PC-3 (cell line): ENCODE measurements around the gene MVB12B. TPM values are rescaled to one million over a fixed set of nuclear protein-coding genes. Genes with fewer than 3 reads are reported as not detected.
A peak's percentile ranks its signal among the peaks of the same experiment; 100 is the strongest.

Experiments used
- ATAC-seq: fragments of 200-7000 bp; cut with Tn5 transposase; 2 replicates; pipeline ENCODE4 v1.9.1; 2020; ENCODE audit warnings: mild to moderate bottlenecking, moderate library complexity
- BruUV-seq: library from RNA; stranded (reverse); fragments of 400-500 nt; replicated peaks from 2 replicates; lab custom pipeline; 2021; lab: Mats Ljungman, UMichigan
- CTCF ChIA-PET: fragments of 300-600 bp; sonication (Branson Sonifier 250); formaldehyde crosslinking; loops from one replicate; lab custom pipeline; 2022; ENCODE audit warnings: antibody characterized with exemption; lab: Charles Lee
- POLR2A ChIA-PET: fragments of 300-600 bp; sonication (Branson Sonifier 250); formaldehyde crosslinking; loops from one replicate; lab custom pipeline; 2022; ENCODE audit warnings: antibody characterized with exemption; ENCODE audit not compliant: unreplicated experiment; lab: Charles Lee
- DNase-seq: peaks from one replicate; pipeline ENCODE4 v3.0.0-alpha.2; 2015
- H2AFZ ChIP-seq: fragments of 300-600 bp; sonication (generic); 2 replicates; pipeline ENCODE4 v1.6.0; 2016; ENCODE audit warnings: antibody characterized with exemption, low read length
- H3F3A ChIP-seq: fragments of 300-600 bp; sonication (generic); one replicate; pipeline ENCODE4 v1.6.0; 2017; ENCODE audit warnings: antibody characterized with exemption, low read length, control low read depth, mild to moderate bottlenecking; ENCODE audit not compliant: unreplicated experiment
- H3K27ac ChIP-seq: fragments of 300-600 bp; sonication (generic); 2 replicates; pipeline ENCODE4 v1.5.1; 2016; ENCODE audit warnings: mild to moderate bottlenecking, low read length
- H3K27me3 ChIP-seq: fragments of 300-600 bp; sonication (generic); 2 replicates; pipeline ENCODE4 v1.6.1; 2016; ENCODE audit warnings: low read length, mixed read lengths
- H3K36me3 ChIP-seq: fragments of 300-600 bp; sonication (generic); 2 replicates; pipeline ENCODE4 v1.6.1; 2016; ENCODE audit warnings: low read depth, mixed run types, low read length, mixed read lengths
- H3K4me1 ChIP-seq: fragments of 300-600 bp; sonication (generic); 2 replicates; pipeline ENCODE4 v1.5.1; 2016; ENCODE audit warnings: low read length; ENCODE audit not compliant: insufficient read depth
- H3K4me2 ChIP-seq: fragments of 300-600 bp; sonication (generic); 2 replicates; pipeline ENCODE4 v1.6.0; 2016; ENCODE audit warnings: low read length
- H3K4me3 ChIP-seq: fragments of 300-600 bp; sonication (generic); 2 replicates; pipeline ENCODE4 v1.5.1; 2016; ENCODE audit warnings: mild to moderate bottlenecking, low read length, mixed read lengths
- H3K79me2 ChIP-seq: fragments of 300-600 bp; sonication (generic); 2 replicates; pipeline ENCODE4 v1.6.1; 2017; ENCODE audit warnings: low read length, mixed read lengths
- H3K9ac ChIP-seq: fragments of 300-600 bp; sonication (generic); 2 replicates; pipeline ENCODE4 v1.6.0; 2016; ENCODE audit warnings: mild to moderate bottlenecking, low read length
- H3K9me2 ChIP-seq: fragments of 300-600 bp; sonication (generic); replicated peaks from 2 replicates; pipeline ENCODE4 v1.6.1; 2016; ENCODE audit warnings: mixed run types, low read length, mixed read lengths
- H3K9me3 ChIP-seq: fragments of 300-600 bp; sonication (generic); 2 replicates; pipeline ENCODE4 v1.6.1; 2016; ENCODE audit warnings: low read length, mixed read lengths
- H4K20me1 ChIP-seq: fragments of 300-600 bp; sonication (generic); 2 replicates; pipeline ENCODE4 v1.6.1; 2016; ENCODE audit warnings: low read length, mixed read lengths
- CTCF ChIP-seq: fragments of 300-600 bp; sonication (generic); conservative IDR thresholded peaks from 2 replicates; pipeline ENCODE4 v1.5.1; 2017; ENCODE audit warnings: antibody characterized with exemption, low read depth, mild to moderate bottlenecking, low read length
- EZH2 ChIP-seq: fragments of 300-600 bp; sonication (generic); IDR thresholded peaks from one replicate; pipeline ENCODE4 v1.6.1; 2017; ENCODE audit warnings: antibody characterized with exemption, mild to moderate bottlenecking, low read length; ENCODE audit not compliant: unreplicated experiment
- EZH2phosphoT487 ChIP-seq: fragments of 300-600 bp; sonication (generic); IDR thresholded peaks from 2 replicates; pipeline ENCODE4 v1.6.1; 2018; ENCODE audit warnings: mild to moderate bottlenecking, antibody characterized with exemption, low read length, borderline replicate concordance
- intact Hi-C: fragments of 100-400 bp; cut with micrococcal nuclease; formaldehyde crosslinking; loops from 2 replicates; pipeline ENCODE4 v1.9.0; 2023
- total RNA-seq: library from RNA; depleted of rRNA; stranded (reverse); fragments of >200 nt; gene quantifications from 2 replicates; pipeline ENCODE4 v1.2.3, GENCODE V29; 2014

Gene MVB12B
- total RNA-seq, 1 experiment from 2014 or later = 7.2 TPM

- intact Hi-C loops = no loop called here
- Histone ChIP-seq H2AFZ (no peak overlapping the region), H3K9me3 (no peaks in the 10 kb centered on the region), H3K27ac (no peak overlapping the region), H3K4me3 (no peak overlapping the region), H3K4me2 (no peak overlapping the region), H3K79me2 (no peaks in the 10 kb centered on the region), H3K4me1 (peaks cover 29% of the 10 kb centered on the region), H3K9me2 (no peaks in the 10 kb centered on the region), H3K36me3 (no peaks in the 10 kb centered on the region; the same call in 1 of the 2 replicates), H3F3A (no peaks in the 10 kb centered on the region), H4K20me1 (no peaks in the 10 kb centered on the region), H3K27me3 (no peaks in the 10 kb centered on the region), H3K9ac (no peak overlapping the region)
- CTCF ChIA-PET = interaction anchor here (0.5 kb wide), 1 partner anchor 171 kb away, joined by 7 read pairs; no protein-coding TSS in a partner anchor
- TF ChIP-seq EZH2phosphoT487 = no peak
- no peak for TF ChIP-seq EZH2
- no peak for TF ChIP-seq CTCF
- no TSS peak for BruUV-seq
- POLR2A ChIA-PET = no interaction called here
- DNase-seq (no peak), ATAC-seq (no peak)
Observed at GRCh38 chr9:126392662-126393371, 66.2 kb downstream of the MVB12B start.

- Histone ChIP-seq H3K9me3 (no peaks in the 10 kb centered on the region), H3K27me3 (no peaks in the 10 kb centered on the region), H2AFZ (no peak overlapping the region), H3K9me2 (no peaks in the 10 kb centered on the region), H3K4me2 (no peak overlapping the region), H3K36me3 (no peaks in the 10 kb centered on the region; the same call in 1 of the 2 replicates), H3K4me3 (no peak overlapping the region), H3K4me1 (peaks cover 29% of the 10 kb centered on the region), H3F3A (no peaks in the 10 kb centered on the region), H3K79me2 (no peaks in the 10 kb centered on the region), H3K27ac (no peak overlapping the region), H4K20me1 (no peaks in the 10 kb centered on the region), H3K9ac (no peak overlapping the region)
- BruUV-seq = no TSS peak
- TF ChIP-seq CTCF (no peak), EZH2 (no peak), EZH2phosphoT487 (no peak)
- intact Hi-C loops = no loop called here
- CTCF ChIA-PET = no interaction called here
- ATAC-seq (no peak), DNase-seq (no peak)
- POLR2A ChIA-PET = no interaction called here
Observed at GRCh38 chr9:126393876-126394275, 67.2 kb downstream of the MVB12B start.

GRCh38 chr9:126394802-126395201 is 68.2 kb downstream of the MVB12B start:
- ATAC-seq = no peak

More at GRCh38 chr9:126394802-126395201, 68.2 kb downstream of the MVB12B start:
- no peaks in the 10 kb centered on the region for H3K27me3 ChIP-seq
- no peak for TF ChIP-seq CTCF
- TF ChIP-seq EZH2phosphoT487 = no peak
- TF ChIP-seq EZH2 = no peak
- intact Hi-C loops = no loop called here
- no peaks in the 10 kb centered on the region; the same call in 1 of the 2 replicates for H3K36me3 ChIP-seq
- no TSS peak for BruUV-seq
- POLR2A ChIA-PET = interaction anchor here (0.6 kb wide), 1 partner anchor 549 kb away, joined by 5 read pairs; no protein-coding TSS in a partner anchor
- H3K27ac ChIP-seq = 0 out of 2 replicates have a peak overlapping the region, but pooled peaks have one; percentile 25
- H3K9ac ChIP-seq = no peak overlapping the region
- peaks cover 29% of the 10 kb centered on the region for H3K4me1 ChIP-seq
- no peaks in the 10 kb centered on the region for H3K9me2 ChIP-seq
- no peak overlapping the region for H3K4me3 ChIP-seq
- no peaks in the 10 kb centered on the region for H3K9me3 ChIP-seq
- CTCF ChIA-PET = no interaction called here
- 0 out of 2 replicates have a peak overlapping the region, but pooled peaks have one; percentile 11 for H3K4me2 ChIP-seq
- no peaks in the 10 kb centered on the region for H4K20me1 ChIP-seq
- no peaks in the 10 kb centered on the region for H3K79me2 ChIP-seq
- H3F3A ChIP-seq = no peaks in the 10 kb centered on the region
- no peak overlapping the region for H2AFZ ChIP-seq
- DNase-seq = no peak
